Measurements from ENCODE around the gene IQCF6. TPM values are rescaled to one million over a fixed set of nuclear protein-coding genes. Genes with fewer than 3 reads are reported as not detected.
"Not testable (repeated sequence)": the region's sequence is repeated elsewhere in the genome, so short reads cannot be mapped to it uniquely, and the experiment has no call there.

Gene IQCF6
- total RNA-seq, 2 experiments from 2014 or later: not detected

DNA sequence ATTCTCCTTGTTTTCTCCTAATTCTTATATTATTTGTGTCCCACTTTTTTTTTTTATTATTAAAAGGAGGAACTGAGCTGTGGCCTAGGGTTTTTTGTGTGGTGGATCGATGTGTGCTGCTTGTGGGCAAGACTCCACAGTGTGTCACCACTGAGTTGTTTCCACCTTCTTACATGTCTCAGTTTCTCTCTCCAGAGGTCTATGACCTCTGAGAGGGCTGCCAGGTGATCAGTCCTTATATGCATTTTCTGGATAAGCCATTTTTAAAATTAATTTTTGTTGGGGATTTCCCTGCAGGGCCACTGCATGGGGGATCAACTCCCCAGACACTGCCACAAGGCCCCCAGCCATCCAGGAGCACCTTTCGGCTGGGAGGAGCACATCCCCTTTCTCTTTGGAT lies 27.8 kb downstream of the IQCF6 start:
- CTCF ChIA-PET: interaction anchor here (1.1 to 1.7 kb wide), 2 partner anchors 49 kb away, joined by 3 to 5 read pairs; no protein-coding TSS in a partner anchor
- POLR2A ChIA-PET: interaction anchor here (1.5 kb wide), 1 partner anchor 17 kb away, joined by 4 read pairs; no protein-coding TSS in a partner anchor
- Mint-ChIP-seq H3K9me3 (peaks cover 2% of the 10 kb centered on the region), H3K27ac (no peak overlapping the region), H3K27me3 (peaks cover under 1% of the 10 kb centered on the region), H3K4me3 (no peak overlapping the region), H3K36me3 (ENCODE audit: low read depth) (peaks cover 5% of the 10 kb centered on the region), H3K4me1 (ENCODE audit: low read depth) (peaks cover 24% of the 10 kb centered on the region)
- TF ChIP-seq, protein P1, sequence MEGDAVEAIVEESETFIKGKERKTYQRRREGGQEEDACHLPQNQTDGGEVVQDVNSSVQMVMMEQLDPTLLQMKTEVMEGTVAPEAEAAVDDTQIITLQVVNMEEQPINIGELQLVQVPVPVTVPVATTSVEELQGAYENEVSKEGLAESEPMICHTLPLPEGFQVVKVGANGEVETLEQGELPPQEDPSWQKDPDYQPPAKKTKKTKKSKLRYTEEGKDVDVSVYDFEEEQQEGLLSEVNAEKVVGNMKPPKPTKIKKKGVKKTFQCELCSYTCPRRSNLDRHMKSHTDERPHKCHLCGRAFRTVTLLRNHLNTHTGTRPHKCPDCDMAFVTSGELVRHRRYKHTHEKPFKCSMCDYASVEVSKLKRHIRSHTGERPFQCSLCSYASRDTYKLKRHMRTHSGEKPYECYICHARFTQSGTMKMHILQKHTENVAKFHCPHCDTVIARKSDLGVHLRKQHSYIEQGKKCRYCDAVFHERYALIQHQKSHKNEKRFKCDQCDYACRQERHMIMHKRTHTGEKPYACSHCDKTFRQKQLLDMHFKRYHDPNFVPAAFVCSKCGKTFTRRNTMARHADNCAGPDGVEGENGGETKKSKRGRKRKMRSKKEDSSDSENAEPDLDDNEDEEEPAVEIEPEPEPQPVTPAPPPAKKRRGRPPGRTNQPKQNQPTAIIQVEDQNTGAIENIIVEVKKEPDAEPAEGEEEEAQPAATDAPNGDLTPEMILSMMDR (IDR thresholded peaks at IDR 0.05): no peak
- intact Hi-C loops (cut with micrococcal nuclease): no loop called here
- peak; percentile 22 for DNase-seq
- ATAC-seq: no peak

- Mint-ChIP-seq H3K9me3 (no peaks in the 10 kb centered on the region), H3K36me3 (ENCODE audit: low read depth) (peaks cover 4% of the 10 kb centered on the region), H3K27me3 (no peaks in the 10 kb centered on the region), H3K4me3 (no peak overlapping the region), H3K27ac (no peak overlapping the region), H3K4me1 (ENCODE audit: low read depth) (peaks cover 24% of the 10 kb centered on the region)
- intact Hi-C loops (cut with micrococcal nuclease): no loop called here
- DNase-seq (no peak), ATAC-seq (no peak)
- TF ChIP-seq, protein P1 (IDR thresholded peaks at IDR 0.05): no peak
- ChIA-PET CTCF (interaction anchor here (1.1 to 1.7 kb wide), 3 partner anchors 16 to 69 kb away, joined by 3 to 5 read pairs (median 5); no protein-coding TSS in a partner anchor), POLR2A (interaction anchor here (1.5 kb wide), 1 partner anchor 16 kb away, joined by 4 read pairs; no protein-coding TSS in a partner anchor)
These were observed 28.2 kb downstream of the IQCF6 start for GRCh38 chr3:51750878-51751277.

DNA sequence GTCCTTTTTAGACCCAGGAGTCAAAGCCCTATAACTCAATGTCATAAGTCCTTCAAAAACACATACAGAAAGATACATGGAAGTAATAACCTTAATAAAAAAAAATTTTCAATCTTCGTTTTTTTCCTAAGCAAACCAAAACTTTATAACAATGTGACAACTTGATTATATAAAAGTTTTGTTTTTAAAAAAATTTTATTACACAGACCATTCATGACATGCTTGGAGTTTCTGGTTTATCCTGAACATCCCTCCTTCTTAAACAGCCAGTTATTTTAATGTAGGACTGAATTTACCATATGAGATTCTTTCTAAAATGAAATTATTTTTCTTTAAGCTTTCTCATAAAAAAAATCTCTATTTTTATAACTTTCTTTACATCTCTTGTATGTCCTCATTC lies 30.7 kb downstream of the IQCF6 start:
- TF ChIP-seq, protein P1 (IDR thresholded peaks at IDR 0.05): no peak
- ChIA-PET CTCF (interaction anchor here (0.9 to 1.8 kb wide), 3 partner anchors 19 to 52 kb away, joined by 4 to 6 read pairs (median 5); no protein-coding TSS in a partner anchor), POLR2A (no interaction called here)
- intact Hi-C loops (cut with micrococcal nuclease): no loop called here
- Mint-ChIP-seq H3K27ac (peak overlapping the region; percentile 54), H3K27me3 (no peaks in the 10 kb centered on the region), H3K4me3 (no peak overlapping the region), H3K9me3 (no peaks in the 10 kb centered on the region), H3K4me1 (ENCODE audit: low read depth) (peaks cover 35% of the 10 kb centered on the region), H3K36me3 (ENCODE audit: low read depth) (peaks cover 4% of the 10 kb centered on the region)
- DNase-seq (no peak), ATAC-seq (no peak)

DNA sequence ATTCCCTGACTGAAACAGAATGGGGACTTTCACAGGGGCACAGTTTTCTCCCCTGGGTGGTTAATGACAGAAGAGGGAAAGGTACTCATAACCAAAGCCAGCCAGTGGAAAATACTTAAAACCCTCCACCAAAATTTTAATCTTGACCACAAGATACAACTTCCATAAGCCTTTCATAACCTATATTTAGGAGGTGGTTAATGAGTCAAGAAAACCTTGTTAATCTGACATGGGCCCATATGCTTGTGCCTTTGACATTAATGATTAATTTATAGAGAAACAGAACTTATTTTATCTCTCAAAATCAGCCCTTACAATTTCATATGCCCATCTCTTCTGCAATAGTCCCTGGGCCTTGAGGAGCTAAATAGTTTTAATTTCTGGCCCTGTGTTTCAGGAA lies 31.2 kb downstream of the IQCF6 start:
- intact Hi-C loops (cut with micrococcal nuclease): no loop called here
- Mint-ChIP-seq H3K27ac (peak overlapping the region; percentile 54), H3K27me3 (no peaks in the 10 kb centered on the region), H3K4me1 (ENCODE audit: low read depth) (peaks cover 35% of the 10 kb centered on the region), H3K9me3 (no peaks in the 10 kb centered on the region), H3K36me3 (ENCODE audit: low read depth) (peaks cover 4% of the 10 kb centered on the region), H3K4me3 (no peak overlapping the region)
- TF ChIP-seq, protein P1 (IDR thresholded peaks at IDR 0.05): no peak
- ChIA-PET CTCF (interaction anchor here (1.5 to 1.8 kb wide), 2 partner anchors 18 to 28 kb away, joined by 5 to 6 read pairs; no protein-coding TSS in a partner anchor), POLR2A (no interaction called here)
- no peak for DNase-seq
- ATAC-seq: peak; percentile 58

DNA sequence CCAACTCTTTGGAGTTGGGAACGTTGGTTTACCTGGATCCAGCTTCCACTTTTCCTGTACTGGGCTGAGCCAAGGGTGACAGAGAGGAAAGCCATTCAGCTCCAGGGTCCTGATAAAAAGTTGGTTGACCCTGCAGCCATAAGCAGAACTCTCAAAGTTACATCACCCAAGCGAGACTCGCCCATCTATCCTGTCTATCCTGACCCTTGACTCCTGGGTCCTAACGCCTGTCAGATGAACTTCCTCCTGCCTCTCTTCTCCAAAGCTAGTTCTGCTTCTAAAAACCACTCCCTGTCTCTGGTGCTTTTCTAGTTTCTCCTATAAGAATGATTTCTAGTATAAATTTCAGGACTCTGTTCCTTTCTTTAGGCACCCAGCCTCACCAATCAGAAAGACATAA lies 36.1 kb downstream of the IQCF6 start:
- peak; percentile 35 for DNase-seq
- CTCF ChIA-PET: interaction anchor here (1.8 kb wide), 1 partner anchor 56 kb away, joined by 4 read pairs; no protein-coding TSS in a partner anchor
- Mint-ChIP-seq H3K27ac (peak overlapping the region; percentile 2), H3K27me3 (peaks cover 14% of the 10 kb centered on the region), H3K4me3 (peak overlapping the region; percentile 19), H3K4me1 (ENCODE audit: low read depth) (peaks cover 21% of the 10 kb centered on the region)
- POLR2A ChIA-PET; ATAC-seq; H3K9me3 Mint-ChIP-seq; intact Hi-C loops (cut with micrococcal nuclease); H3K36me3 Mint-ChIP-seq (ENCODE audit: low read depth): not testable (repeated sequence)

DNA sequence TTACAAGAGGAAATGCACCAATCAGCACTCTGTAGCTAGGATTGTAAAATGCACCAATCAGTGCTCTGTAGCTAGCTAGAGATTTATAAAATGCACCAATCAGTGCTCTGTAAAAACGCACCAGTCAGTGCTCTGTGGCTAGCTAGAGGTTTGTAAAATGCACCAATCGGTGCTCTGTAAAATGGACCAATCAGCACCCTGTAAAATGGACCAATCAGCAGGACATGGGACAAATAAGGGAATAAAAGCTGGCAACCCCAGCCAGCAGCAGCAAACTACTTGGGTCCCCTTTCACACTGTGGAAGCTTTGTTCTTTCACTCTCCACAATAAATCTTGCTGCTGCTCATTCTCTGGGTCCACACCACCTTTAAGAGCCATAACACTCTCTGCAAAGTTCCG lies 36.7 kb downstream of the IQCF6 start:
- POLR2A ChIA-PET; H3K27ac Mint-ChIP-seq; intact Hi-C loops (cut with micrococcal nuclease); DNase-seq; ATAC-seq; H3K36me3 Mint-ChIP-seq (ENCODE audit: low read depth); H3K9me3 Mint-ChIP-seq: not testable (repeated sequence)
- Mint-ChIP-seq H3K4me1 (ENCODE audit: low read depth) (peaks cover 16% of the 10 kb centered on the region), H3K27me3 (peaks cover 18% of the 10 kb centered on the region), H3K4me3 (peak overlapping the region; percentile 19)
- CTCF ChIA-PET: interaction anchor here (1.0 to 1.8 kb wide), 2 partner anchors 57 to 58 kb away, joined by 3 to 4 read pairs; no protein-coding TSS in a partner anchor
